Esophagus muscularis mucosa (tissue), 3 donors: Measurements from ENCODE around the gene CC2D1A.

ENCODE experiments used
- CTCF ChIP-seq, 3 experiments: fragments of 200-600 bp in 2 of 3; fragments of 450-650 bp in 1 of 3; sonication (generic) in 2 of 3; IDR thresholded peaks; one replicate each; pipeline ENCODE4 v1.5.1; 2017 to 2019; ENCODE audit warnings: antibody characterized with exemption in 3 of 3, mild to moderate bottlenecking in 2 of 3, moderate library complexity in 1 of 3
- POLR2AphosphoS5 ChIP-seq, 2 donors: sonication (generic); formaldehyde crosslinking; IDR thresholded peaks; one replicate each; pipeline ENCODE4 v1.6.1; 2017; ENCODE audit warnings: antibody characterized with exemption in 2 of 2

GRCh38 chr19:13965377-13965896 is 59.4 kb downstream of the CC2D1A start:
- TF ChIP-seq POLR2AphosphoS5 (IDR thresholded peaks at IDR 0.05), result no peak
- TF ChIP-seq CTCF (IDR thresholded peaks at IDR 0.05), result no peak
